ENCODE results near the gene AGXT.

Gene AGXT

GRCh38 chr2:240919161-240919781 is 50.6 kb downstream of the AGXT start:
- no peak overlapping the region for H3K27ac ChIP-seq
- no peak for TF ChIP-seq CTCF (conservative IDR thresholded peaks at IDR 0.05)

GRCh38 chr2:240919786-240920782 is 51.5 kb downstream of the AGXT start:
- no peak for TF ChIP-seq CTCF (conservative IDR thresholded peaks at IDR 0.05)
- no peak overlapping the region for H3K27ac ChIP-seq

GRCh38 chr2:240920783-240921231 is 52.2 kb downstream of the AGXT start:
- TF ChIP-seq CTCF (conservative IDR thresholded peaks at IDR 0.05), result no peak
- H3K27ac ChIP-seq, result no peak overlapping the region

GRCh38 chr2:240921311-240921994 is 52.8 kb downstream of the AGXT start:
- TF ChIP-seq CTCF (conservative IDR thresholded peaks at IDR 0.05), result no peak
- no peak overlapping the region for H3K27ac ChIP-seq

- TF ChIP-seq CTCF (conservative IDR thresholded peaks at IDR 0.05), result no peak
- no peak overlapping the region for H3K27ac ChIP-seq
Observed at GRCh38 chr2:240921995-240922244, 53.3 kb downstream of the AGXT start.

GRCh38 chr2:240922245-240922981 is 53.8 kb downstream of the AGXT start:
- TF ChIP-seq CTCF (conservative IDR thresholded peaks at IDR 0.05), result no peak
- H3K27ac ChIP-seq, result no peak overlapping the region

Data from VCaP (cell line).